Activated CD4-positive, alpha-beta T cell treated with anti-CD3 and anti-CD28 coated beads for 24 hours (primary cell): ENCODE data around the gene KCNG2.
"Not testable (repeated sequence)": the region's sequence is repeated elsewhere in the genome, so short reads cannot be mapped to it uniquely, and the experiment has no call there.

Experiments
- DNase-seq, 2 donors: peaks; one replicate each; pipeline ENCODE4 v3.0.0-alpha.2; 2020; ENCODE audit warnings: low read depth in 2 of 2

Gene KCNG2, protein sequence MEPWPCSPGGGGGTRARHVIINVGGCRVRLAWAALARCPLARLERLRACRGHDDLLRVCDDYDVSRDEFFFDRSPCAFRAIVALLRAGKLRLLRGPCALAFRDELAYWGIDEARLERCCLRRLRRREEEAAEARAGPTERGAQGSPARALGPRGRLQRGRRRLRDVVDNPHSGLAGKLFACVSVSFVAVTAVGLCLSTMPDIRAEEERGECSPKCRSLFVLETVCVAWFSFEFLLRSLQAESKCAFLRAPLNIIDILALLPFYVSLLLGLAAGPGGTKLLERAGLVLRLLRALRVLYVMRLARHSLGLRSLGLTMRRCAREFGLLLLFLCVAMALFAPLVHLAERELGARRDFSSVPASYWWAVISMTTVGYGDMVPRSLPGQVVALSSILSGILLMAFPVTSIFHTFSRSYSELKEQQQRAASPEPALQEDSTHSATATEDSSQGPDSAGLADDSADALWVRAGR

DNA sequence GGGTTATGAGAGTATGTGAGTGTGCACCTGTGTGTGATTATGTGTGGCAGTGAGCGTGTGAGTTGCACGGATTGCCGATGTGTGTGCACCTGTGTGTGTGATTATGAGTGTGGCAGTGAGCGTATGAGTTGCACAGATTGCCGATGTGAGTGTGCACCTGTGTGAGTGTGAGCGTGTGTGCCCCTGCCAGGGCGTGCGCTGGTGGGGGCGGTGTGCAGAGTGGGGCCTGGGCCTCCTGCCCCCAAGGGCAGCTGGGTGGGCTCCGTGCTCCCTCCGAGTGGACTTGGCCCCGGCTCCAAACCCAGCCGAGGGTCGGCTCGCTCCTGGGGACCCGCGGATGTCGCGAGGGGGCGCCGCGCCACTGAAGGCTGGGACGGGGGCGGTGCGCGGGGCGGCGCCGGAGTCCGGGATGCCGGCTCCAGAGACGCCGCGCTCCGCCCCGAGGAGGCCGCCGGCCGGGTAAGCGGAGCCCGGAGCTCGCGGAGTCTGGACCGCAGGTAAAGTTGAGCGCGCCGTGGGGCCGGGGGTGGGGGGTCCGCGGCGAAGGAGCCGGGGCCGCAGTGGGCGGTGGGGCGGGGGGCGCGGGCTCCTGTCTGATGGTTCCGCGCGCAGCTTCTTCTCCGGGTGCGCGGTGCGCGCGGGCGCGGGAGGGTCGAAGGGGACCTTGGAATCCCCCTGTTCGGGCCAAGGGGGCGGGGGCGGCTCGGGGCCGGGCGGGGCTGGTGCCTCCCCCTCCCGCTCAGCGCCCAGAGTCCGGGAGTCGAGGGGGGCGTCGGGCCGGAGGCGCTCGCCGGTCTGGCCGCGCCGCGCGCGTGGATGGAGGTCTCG lies at the start of gene KCNG2:
TSS of gene KCNG2 (plus strand) at position 421 of the 828 bp plus-strand sequence. CDS start 65,730 bp downstream, outside the sequence.
- DNase-seq: peak in 1 of 2 donors; percentile 17

GRCh38 chr18:79748321-79749180 lies 49.2 kb upstream of the KCNG2 start:
- DNase-seq: no peak

GRCh38 chr18:79749251-79750191 lies 48.2 kb upstream of the KCNG2 start:
- DNase-seq: no peak

- DNase-seq: no peak
Measured at GRCh38 chr18:79750980-79751571, 46.7 kb upstream of the KCNG2 start.

GRCh38 chr18:79751918-79752578 lies 45.7 kb upstream of the KCNG2 start:
- DNase-seq: not testable (repeated sequence)

GRCh38 chr18:79752946-79753345 lies 44.8 kb upstream of the KCNG2 start:
- DNase-seq: not testable (repeated sequence)

- no peak for DNase-seq
Measured at GRCh38 chr18:79753391-79753851, 44.3 kb upstream of the KCNG2 start.

DNA sequence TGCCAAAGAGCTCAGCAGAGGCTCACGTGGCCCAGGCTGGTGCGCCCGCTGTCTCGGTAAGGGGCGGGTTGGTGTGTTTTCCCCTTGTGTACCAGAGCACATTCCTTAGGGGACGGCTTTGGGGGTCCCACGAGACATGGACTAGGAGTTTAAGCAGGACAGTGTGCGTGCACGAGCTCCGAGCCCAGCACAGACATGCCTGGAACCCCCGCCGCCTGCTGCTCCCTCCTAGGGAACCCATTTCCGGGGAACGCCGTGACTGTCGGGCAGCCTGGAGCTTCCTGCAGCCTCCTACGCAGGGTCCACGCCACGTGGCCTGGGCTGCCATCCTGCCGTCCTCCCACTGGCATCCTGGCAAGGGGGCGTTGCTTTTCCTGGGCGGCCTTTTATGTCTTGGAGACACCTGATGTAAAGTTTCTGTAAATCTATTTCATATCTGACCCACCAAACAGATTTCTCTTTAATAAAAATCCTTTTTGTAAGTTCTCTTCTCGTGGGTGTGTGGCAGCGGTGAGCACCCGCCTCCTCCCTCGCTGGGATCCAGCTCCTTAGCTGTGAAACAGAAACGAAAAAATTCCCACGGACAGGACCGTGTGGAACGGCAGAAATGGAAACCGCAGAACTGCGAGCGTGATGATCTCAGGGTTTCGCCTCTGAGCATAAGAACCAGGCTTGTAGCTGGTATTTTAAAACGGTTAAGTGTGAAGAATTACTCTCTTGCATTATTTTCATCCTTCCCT lies 43.5 kb upstream of the KCNG2 start:
- DNase-seq: no peak

DNA sequence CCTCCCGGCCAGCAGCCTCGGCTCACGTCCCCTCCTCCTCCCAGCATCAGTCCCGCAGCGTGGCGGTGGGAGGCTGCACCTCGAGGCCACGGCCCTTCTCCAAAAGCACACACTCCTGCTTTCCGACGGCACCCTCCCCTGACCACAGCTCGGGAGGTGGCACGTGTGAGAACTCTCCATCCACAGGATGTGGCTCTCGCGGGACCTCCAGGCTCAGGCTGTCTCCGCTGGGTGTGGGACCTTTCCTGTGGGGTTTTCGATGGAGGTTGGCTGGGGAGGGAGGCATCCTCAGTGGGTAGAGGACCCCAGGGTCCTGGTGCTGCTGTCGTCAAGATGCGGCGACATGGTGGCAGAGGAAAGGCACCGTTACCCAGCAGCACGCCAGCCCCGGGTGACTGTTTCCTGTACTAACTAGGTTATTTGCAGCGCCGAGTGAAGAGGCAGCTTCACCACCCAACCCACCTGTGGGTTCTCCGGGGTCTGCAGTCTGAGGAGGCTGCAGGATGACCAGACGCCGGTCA lies 42.8 kb upstream of the KCNG2 start:
- no peak for DNase-seq

GRCh38 chr18:79755496-79756142 lies 42.1 kb upstream of the KCNG2 start:
- DNase-seq: no peak

DNA sequence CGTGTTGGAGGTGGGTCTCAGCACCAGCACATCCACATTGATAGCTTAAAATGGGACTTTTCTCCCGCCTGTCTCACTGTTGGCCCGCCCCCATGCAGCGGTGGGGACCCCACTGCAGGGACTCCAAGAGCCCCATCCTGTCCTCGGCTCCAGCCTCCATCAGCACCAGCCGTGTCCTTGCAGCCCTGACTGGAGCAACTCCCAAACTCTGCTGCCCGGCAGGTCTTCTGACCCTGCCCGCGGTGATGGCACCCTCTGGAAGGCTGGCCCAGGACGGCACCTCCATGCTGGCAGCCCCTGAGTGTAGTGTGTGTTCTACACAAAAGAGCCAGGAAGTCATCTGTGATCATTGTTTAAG lies 41.6 kb upstream of the KCNG2 start:
- no peak for DNase-seq

DNA sequence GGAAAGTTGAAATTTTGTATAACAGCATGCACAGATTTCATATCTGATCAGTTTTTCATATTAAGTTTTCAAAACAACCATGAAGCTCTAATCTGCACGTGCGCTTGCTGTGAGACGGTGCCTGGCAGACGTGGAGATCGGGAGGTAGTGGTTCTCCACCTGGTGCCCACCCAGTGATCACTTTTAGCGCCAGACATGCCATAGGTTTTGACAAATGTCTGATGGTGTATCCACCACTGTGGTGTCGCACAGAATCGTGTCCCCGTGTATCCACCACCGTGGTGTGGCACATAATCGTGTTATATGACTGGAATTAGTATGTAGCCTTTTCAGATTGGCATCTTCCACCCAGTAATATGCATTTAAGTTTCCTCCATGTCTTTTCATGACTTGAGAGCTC lies 40.9 kb upstream of the KCNG2 start:
- DNase-seq: no peak

- DNase-seq: no peak
Measured at GRCh38 chr18:79760348-79760747, 37.4 kb upstream of the KCNG2 start.

DNA sequence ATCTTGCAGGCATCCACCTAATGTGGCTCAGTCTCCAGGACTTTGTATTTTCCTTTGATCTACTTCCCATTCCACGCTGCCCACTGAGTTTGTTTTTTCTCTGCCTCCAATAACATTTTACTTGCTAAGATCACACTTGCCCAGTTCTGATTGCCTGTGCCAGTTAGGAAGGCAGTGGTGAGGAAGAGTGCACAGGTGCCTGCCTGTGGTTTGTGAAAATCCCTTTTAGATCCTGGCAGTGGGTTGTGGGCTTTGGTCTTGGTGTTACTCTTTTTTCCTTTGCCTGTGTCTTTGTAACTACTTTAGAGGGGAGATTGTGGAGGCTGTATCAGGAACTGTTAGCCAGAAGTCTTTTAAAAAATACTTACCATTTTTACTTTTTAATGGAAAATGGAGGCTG lies 36.9 kb upstream of the KCNG2 start:
- no peak for DNase-seq

- no peak for DNase-seq
Measured at GRCh38 chr18:79763407-79763806, 34.3 kb upstream of the KCNG2 start.

DNA sequence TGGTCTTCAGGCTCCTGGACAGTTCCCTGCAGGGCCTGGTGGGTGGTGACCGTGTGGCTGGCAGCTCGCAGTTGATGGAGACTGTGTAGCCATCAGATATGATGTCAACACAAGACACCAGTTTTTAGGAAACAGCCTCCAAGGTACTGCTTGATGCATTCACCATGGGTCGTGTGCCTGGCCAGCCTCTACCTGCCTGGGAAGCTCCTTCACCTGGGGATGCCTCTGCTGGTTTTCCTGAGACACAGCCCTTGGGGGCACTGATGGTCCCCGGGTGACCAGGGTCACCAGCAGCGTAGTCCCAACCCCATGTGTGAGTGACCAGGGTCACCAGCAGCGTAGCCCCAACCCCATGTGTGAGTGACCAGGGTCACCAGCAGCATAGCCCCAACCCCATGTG lies 33.6 kb upstream of the KCNG2 start:
- DNase-seq: no peak

DNA sequence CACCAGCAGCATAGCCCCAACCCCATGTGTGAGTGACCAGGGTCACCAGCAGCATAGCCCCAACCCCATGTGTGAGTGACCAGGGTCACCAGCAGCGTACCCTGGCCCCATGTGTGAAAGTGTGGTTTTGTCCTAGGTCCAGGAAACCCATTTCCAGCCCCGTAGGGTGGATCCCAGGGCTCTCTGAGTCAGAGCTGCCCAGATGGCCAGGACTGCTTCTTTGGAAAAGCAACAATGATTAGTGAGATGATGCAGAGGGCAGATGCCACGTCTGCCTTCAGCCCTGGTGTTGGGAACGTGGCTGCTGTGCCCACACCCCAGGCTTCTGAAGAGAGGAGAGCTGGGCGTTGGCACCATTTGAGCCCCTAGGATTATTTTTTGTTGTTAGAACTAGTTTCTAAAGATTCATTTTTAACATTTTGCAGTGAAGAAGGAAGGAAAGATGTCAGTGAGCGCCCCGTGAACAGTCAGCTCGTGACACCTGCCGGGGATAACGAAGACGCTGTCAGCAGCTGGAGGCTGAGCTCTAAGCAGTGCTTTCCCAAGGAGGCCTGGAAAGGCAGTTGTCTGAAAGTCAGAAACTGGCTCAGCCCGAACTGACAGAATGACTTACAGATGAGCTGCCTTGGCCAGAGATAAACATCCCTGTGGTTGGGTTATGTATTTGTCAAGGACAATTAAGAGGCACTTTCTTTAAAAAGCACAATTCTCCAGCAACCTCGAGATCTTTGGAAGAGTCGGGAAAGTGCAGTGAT lies 32.1 kb upstream of the KCNG2 start:
- no peak for DNase-seq
